Activated CD4-positive, alpha-beta T cell treated with anti-CD3 and anti-CD28 coated beads, Interleukin-2, amount 50 U/mL, for 16 hours (primary cell): ENCODE results near the gene ITLN1.
"Not testable (repeated sequence)": the region's sequence is repeated elsewhere in the genome, so short reads cannot be mapped to it uniquely, and the experiment has no call there.

Experiments
- DNase-seq: peaks from one replicate; pipeline ENCODE4 v3.0.0-alpha.2; 2020

Gene ITLN1

GRCh38 chr1:160882582-160882981 lies 2.4 kb downstream of the ITLN1 start:
- no peak for DNase-seq

- not testable (repeated sequence) for DNase-seq
Observed at GRCh38 chr1:160881264-160881663, 3.7 kb downstream of the ITLN1 start.

DNA sequence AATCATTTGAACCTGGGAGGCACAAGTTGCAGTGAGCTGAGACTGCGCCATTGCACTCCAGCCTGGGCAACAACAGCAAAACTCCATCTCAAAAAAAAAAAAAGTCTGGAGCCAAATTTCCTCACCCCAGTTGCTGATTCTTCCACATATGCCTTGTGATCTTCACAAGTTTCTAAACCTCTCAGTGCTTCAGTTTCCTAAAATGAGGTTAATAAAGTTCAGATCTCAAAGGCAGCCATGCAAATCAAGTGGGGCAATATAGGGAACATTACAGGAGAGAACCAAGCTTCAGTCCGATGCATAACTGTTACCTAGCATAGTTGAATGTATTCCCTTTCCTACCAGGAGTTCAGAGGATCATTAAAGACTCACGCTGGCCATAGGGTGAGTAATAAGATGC lies 4.8 kb downstream of the ITLN1 start:
- no peak for DNase-seq

GRCh38 chr1:160879056-160879455 lies 5.9 kb downstream of the ITLN1 start:
- no peak for DNase-seq

- peak; percentile 35 for DNase-seq
Observed at GRCh38 chr1:160877221-160877620, 7.8 kb downstream of the ITLN1 start.

GRCh38 chr1:160876311-160876710 lies 8.7 kb downstream of the ITLN1 start:
- no peak for DNase-seq

- not testable (repeated sequence) for DNase-seq
Observed at GRCh38 chr1:160875591-160875990, 9.4 kb downstream of the ITLN1 start.

- DNase-seq: no peak
Observed at GRCh38 chr1:160874935-160875334, 10.0 kb downstream of the ITLN1 start.

DNA sequence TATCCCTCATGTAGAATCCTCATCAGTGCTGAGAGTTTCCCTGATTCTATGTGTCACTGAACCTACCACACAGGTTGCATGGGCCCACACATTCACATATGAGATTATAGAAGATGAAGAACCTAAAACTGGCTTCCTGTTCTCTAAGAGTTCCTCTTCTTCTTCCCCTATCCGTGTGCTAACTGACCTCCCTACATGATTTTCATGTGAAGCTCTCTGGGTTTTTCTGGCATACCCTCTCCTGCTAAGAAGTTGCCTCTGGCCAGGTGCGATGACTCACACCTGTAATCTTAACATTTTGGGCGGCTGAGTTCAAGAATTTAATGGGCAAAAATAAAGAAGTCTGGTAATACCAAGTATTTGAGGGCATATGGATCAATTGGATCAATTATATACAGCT lies 16.8 kb downstream of the ITLN1 start:
- no peak for DNase-seq

- DNase-seq: not testable (repeated sequence)
Observed at GRCh38 chr1:160867651-160868050, 17.3 kb downstream of the ITLN1 start.

GRCh38 chr1:160866695-160867260 lies 18.2 kb downstream of the ITLN1 start:
- no peak for DNase-seq

GRCh38 chr1:160866001-160866694 lies 18.8 kb downstream of the ITLN1 start:
- no peak for DNase-seq

DNA sequence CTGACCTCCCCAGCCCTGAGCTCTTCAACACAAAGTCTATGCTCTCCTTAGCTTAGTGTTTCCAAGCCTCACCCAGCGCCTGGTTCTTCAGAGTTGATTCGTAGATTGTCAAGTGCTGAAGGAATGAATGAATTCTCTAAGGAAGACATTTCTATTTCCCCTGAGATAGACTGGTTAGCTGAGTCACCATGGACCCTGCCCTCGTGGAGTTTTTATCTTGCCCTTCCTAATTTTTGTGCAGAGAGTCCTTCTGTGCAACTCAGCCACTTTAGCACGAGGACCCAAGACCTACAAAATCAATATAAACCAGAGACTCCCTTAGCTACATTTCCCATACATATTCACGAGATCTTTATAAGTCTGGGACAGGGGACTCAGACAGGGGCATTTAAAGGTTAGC lies 19.6 kb downstream of the ITLN1 start:
- no peak for DNase-seq

- DNase-seq: no peak
Observed at GRCh38 chr1:160864173-160864572, 20.8 kb downstream of the ITLN1 start.

GRCh38 chr1:160863774-160864131 lies 21.2 kb downstream of the ITLN1 start:
- DNase-seq: no peak

GRCh38 chr1:160863061-160863773 lies 21.8 kb downstream of the ITLN1 start:
- DNase-seq: no peak

DNA sequence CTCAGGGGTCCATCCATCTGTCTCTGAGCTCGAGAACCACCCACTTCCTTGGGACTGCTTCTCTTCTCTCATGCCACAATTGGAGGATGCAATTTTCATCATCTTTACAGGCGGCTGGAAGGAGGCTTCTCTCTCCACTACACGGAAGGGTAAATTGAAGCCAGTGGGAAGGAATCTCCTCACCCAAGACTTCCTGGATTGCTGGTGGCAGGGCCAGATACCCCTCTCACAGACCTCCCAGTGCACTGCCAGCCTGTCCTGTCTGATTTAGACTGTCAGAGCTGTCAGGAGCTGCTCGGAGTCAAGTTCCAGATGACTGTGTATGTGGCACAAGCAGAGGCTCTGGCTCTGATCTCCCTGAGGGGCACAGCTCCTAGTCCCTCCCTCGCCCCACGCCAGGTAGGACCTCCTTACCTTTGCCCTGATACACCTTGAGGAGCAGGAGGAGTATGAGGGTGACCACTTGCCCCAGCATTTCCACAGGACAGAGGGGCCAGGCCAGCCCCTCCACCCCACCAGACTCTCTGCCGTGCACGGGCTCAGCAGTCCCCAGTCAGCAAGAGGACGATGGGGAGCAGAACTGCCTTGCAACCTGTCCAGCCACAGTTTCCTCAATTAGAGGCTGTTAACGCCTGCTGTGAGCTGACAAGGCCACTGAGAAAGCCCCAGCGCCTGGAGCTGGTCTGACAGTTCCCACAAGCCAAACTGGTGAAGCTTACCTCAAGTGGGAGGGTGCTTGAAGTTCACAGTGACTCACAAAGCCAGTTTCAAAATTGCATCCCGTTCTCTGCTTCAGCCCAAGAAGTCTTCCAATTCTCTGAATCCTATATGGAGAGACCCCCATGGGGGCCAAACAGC lies 22.5 kb downstream of the ITLN1 start, which contains the start of gene CD244:
CD244 (minus strand) TSS at position 685 of the 858 bp plus-strand sequence; CDS start at position 475, 210 bp downstream.
- peak; percentile 81 for DNase-seq

DNA sequence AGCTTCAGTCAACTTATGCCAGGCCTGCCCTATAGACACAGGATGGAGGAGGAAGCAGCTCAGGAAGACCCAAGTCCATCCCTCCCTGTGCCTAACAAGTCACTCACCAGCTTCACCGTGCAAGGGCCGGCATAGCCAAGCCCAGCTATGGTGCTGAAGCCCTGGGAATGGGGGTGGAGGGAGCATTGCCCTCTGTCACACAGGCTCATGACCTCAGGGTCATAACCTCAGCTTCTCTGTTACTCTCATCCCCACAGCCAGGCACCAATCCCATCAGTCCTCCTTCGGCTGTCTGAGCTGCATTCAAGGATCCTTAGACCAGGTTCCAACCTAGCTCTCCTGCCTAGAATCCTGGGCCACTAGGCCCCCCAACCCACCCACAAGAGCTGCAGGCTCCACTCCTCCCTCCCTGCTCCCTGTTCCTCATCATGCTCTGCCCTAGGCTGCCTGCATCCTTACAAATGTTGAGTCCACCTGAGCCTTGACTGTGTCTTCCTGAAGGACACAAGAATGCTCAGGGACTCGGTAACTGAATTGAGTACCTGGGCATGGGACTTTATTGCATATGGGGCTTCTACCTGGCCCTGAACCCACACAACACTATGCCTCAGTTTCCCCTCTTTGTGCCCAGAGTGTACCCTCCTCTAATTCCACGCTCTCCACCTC lies 24.0 kb downstream of the ITLN1 start:
- no peak for DNase-seq

DNA sequence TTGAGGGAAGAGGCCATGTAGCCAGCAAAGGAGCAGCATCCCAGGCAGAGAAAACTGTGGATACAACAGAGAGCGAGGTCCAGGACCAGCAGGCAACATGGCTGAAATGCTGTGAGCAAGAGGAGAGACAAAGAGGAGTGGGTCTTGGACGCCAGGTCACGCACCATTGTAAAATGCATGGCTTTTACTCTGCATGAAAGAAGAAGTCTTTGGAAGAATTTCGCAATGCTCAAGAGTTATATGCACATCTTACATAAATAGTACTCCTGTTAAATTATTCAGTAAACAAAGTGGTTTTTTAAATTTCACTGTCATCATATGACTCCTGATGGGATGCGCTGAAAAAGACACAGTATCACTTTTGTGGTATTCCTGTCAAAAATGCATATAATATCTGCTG lies 25.8 kb downstream of the ITLN1 start:
- DNase-seq: no peak

- no peak for DNase-seq
Observed at GRCh38 chr1:160858507-160858906, 26.5 kb downstream of the ITLN1 start.

GRCh38 chr1:160858097-160858496 lies 26.9 kb downstream of the ITLN1 start:
- no peak for DNase-seq

DNA sequence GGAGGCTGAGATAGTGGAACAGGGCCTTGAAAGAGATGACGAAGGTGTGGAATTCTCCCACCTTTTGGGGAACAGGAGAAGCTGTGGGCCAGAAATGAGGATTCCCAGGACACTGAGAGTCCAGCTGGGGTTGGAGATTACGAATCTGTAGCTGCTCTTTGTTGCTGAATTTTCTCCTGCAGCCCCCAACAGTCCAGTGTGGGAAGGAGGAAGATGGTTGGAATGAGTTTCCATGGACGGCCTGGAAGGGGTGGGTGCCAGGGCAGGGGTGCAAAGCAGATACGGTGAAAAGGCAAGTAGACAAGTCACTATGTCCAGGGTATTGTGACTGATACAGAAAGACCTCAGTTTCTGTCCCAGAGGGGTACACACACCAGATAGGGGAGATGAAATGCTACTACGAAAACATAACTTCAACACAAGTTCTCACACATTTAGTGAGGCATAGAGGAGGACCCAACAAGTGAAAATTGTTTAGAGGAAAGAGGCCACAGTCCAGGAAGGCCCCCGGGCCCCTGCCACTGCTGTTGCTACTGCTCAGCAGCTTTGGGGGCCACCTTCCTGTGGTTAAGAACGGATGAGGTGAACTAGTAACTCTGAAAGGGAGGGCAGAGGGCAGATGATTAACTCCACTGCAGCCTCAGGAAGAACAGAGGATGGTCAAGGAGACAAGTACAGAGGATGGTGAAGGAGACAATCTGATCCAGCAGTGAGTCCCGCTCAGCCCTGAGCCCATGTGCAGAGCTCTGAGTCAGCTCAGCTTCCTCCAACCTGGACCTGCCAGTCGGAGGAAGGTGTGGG lies 29.6 kb downstream of the ITLN1 start:
- no peak for DNase-seq
